HG02588 (cell line): ENCODE measurements around the gene TUT7.

Experiments
- ATAC-seq: cut with Tn5 transposase; IDR thresholded peaks from one replicate; pipeline ENCODE4 v1.9.1; 2021; ENCODE audit warnings: mild to moderate bottlenecking, moderate library complexity; ENCODE audit not compliant: unreplicated experiment

TUT7 gene

DNA sequence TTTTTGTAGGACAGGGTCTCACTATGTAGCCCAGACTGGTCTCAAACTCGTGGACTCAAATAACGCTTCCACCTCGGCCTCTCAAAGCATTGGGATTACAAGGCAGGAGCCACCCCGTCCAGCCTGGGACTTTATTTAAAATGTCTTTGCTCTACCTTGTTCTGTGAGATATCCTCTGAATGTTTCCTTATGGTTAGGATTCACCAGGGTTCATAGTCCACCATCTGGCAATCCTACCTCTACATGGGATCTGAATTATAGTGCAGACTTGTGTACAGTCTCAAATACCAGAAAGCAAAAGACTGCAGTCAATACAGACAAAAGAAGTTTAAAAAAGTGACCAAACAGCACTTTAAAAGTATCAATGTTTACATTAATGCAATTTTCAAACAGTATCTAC lies 82.0 kb downstream of the TUT7 start:
- ATAC-seq, result no peak

- ATAC-seq, result no peak
These were observed 90.3 kb downstream of the TUT7 start for GRCh38 chr9:86263876-86264275.

DNA sequence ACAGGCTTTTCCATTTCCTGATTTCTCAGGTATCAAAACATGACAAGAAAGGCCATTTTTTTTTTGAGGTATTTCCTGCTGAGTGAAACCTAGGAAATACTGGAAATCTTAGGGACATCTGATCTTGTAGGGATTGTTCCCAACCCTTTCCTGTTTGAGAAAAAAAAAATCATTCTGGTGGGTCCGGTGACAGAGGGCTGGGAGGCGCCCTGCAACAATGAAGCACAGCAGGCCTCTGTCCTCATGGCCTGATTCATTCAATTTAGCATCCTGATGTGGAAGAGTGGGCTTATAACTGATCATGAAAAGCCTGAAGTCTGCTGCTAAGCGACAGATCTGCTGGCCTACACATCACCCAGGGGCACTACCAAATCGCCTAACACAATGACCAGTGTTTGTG lies 91.7 kb downstream of the TUT7 start:
- ATAC-seq, result no peak

GRCh38 chr9:86259557-86259956 lies 94.7 kb downstream of the TUT7 start, which contains the start of gene C9orf153:
C9orf153 (minus strand) TSS chr9:86259657; CDS start chr9:86229603, 30,054 bp downstream.
- ATAC-seq, result no peak

GRCh38 chr9:86257391-86257790 lies 96.8 kb downstream of the TUT7 start:
- ATAC-seq, result no peak

DNA sequence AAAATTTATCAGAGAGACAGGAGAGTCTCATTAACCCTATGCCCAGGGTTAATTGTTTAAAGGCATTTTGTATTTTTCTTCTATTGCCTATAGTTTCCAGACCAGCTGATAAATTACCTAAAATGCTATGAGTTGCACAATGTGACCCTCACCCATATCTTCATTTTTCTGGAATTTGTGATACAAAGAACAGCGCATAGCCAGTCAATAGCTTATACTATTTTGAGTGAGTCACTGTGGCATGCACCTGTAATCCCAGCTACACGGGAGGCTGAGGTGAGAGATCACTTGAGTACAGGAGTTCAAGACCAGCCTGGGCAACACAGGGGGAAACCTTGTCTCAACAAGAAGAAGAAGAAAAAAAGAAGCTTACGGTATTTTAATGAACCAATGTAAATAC lies 97.6 kb downstream of the TUT7 start:
- ATAC-seq, result no peak

- ATAC-seq, result no peak
These were observed 100.6 kb downstream of the TUT7 start for GRCh38 chr9:86253577-86253976.

GRCh38 chr9:86252870-86253269 lies 101.3 kb downstream of the TUT7 start:
- no peak for ATAC-seq

GRCh38 chr9:86250123-86250522 lies 104.1 kb downstream of the TUT7 start:
- ATAC-seq, result no peak

DNA sequence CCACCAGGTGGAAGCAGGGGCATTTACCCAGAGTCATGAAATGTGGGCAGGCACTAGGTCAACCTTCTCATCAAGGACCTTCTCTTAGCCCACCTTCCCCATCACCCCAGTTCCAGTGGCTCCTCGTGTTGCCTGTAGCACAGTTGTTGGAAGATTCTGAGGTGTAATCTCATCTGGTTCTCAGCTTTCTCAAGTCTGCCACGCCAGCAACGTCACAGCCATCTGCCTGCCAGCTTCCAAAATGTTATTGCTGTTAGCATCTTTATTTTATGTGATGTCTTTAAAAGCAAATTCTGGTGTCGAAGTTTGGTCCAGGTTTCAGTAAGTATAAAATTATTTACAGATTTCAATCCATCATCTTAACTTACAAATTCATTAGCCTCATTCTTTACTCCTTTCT lies 105.5 kb downstream of the TUT7 start:
- no peak for ATAC-seq

GRCh38 chr9:86246752-86247161 lies 107.5 kb downstream of the TUT7 start:
- ATAC-seq, result peak; percentile 89

DNA sequence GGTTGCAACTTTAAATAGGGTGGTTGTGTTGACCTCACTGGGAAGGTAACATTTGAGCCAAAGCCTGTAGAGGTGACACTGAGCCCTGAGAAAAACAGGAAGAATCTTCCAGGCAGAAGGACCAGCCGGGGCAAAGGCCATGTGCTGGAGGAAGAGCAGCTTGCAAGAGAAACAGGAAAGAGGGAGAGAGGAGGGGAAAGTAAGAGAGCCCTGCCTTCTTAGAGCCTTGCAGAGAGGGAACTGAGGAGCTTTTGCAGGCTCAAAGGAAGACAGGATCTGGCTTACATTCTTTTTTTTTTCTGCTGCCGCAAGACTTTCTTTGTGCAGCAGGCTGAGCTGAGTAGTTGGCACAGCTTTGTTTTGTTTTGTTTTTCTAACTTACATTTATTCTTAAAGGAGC lies 112.1 kb downstream of the TUT7 start:
- no peak for ATAC-seq

GRCh38 chr9:86241216-86241615 lies 113.0 kb downstream of the TUT7 start:
- no peak for ATAC-seq

DNA sequence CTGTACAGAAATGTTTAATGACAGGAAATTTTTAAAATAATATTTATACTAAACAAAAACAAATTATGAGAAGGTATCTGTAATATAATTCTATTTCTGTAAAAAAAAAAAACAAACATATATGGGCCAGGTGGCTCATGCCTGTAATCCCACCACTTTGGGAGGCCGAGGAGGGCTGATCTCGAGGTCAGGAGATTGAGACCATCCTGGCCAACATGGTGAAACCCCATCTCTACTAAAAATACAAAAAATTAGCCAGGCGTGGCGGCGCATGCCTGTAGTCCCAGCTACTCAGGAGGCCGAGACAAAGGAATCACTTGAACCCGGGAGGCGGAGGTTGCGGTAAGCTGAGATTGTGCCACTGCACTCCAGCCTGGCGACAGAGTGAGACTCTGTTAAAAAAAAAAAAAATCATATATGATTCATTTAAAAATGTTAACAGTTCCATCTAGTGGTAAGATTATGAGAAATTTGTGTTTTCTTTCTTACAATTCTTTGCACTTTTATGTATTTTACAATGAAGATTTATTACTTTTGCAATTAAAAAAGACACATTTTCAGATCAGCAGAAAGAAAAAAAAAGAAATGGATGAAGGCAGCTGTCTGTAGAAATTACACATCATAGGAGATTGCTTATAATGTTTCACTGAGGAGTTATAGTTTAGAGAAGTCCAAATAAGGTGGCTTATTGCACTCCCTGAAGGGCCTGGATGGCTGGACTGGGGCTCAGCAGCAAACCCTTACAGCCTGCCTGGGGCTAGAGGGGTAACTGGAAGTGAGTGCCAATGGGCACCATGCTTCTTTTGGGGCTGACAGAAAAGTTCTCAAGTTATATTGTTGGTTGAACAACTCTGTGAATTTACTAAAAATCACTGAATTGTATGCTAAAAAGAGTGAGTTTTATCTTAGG lies 115.1 kb downstream of the TUT7 start:
- no peak for ATAC-seq
